ENCODE results near the gene ATAD3B. TPM values are rescaled to one million over a fixed set of nuclear protein-coding genes. Genes with fewer than 3 reads are reported as not detected.

ATAD3B gene
- total RNA-seq, 1 experiment from 2014 or later: 13.9 TPM

DNA sequence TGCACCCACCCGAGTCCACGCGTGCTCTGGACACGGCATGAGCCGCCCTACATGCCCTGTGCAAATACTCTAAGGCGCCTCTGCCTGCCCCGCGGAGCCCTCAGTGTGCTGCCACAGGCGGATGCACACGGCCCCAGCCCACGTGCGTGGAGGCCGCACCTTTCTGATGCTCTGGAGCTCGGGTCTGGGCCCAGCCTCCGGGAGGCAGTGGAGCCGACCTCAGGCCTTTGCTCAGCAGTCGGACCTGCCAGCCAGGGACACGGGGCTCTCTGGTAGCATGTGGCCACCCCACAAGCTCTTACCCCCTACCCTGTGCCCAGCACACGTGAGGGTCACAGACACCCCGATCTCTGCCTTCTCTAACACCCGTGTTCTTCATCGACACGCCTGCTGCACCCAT, 66.8 kb downstream of the ATAD3B start:
- Histone ChIP-seq H3K4me3 (ENCODE audit: low read length) (no peak overlapping the region), H3K27me3 (ENCODE audit: low read length) (no peaks in the 10 kb centered on the region), H3K9me3 (ENCODE audit: low read length) (no peaks in the 10 kb centered on the region), H3K9ac (ENCODE audit: low read length) (no peak overlapping the region), H3K4me1 (ENCODE audit: low read length) (no peaks in the 10 kb centered on the region), H3K79me2 (ENCODE audit: low read length) (no peaks in the 10 kb centered on the region), H2AFZ (ENCODE audit: low read length) (no peak overlapping the region), H3K36me3 (ENCODE audit: insufficient read depth, low read length) (no peaks in the 10 kb centered on the region), H3K9me2 (replicated peaks; ENCODE audit: insufficient read depth, low read length) (no peaks in the 10 kb centered on the region), H3K4me2 (ENCODE audit: low read depth, low read length, poor library complexity, severe bottlenecking) (no peak overlapping the region), H4K20me1 (ENCODE audit: insufficient read depth, low read depth, low read length) (no peaks in the 10 kb centered on the region), H3K27ac (ENCODE audit: low read length) (no peak overlapping the region)
- no peak for DNase-seq

DNA sequence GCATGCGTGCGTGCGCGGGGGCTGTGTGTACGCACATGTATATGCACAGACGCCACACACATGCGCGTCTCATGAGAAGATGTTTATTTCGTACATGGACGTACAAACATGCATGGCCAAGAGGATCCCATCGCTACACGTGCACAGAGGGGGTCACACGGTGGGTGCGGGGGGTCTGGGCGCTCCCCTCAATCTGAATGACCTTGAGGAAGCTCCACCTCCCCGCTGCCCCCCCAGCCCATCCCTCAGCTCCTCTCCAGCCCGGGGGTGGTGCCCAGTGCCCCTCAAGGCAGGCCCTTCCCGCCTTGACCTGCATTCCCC, 67.4 kb downstream of the ATAD3B start:
- Histone ChIP-seq H2AFZ (ENCODE audit: low read length) (no peak overlapping the region), H3K36me3 (ENCODE audit: insufficient read depth, low read length) (no peaks in the 10 kb centered on the region), H3K9me2 (replicated peaks; ENCODE audit: insufficient read depth, low read length) (no peaks in the 10 kb centered on the region), H3K9ac (ENCODE audit: low read length) (no peak overlapping the region), H3K4me3 (ENCODE audit: low read length) (no peak overlapping the region), H3K4me1 (ENCODE audit: low read length) (no peaks in the 10 kb centered on the region), H3K27me3 (ENCODE audit: low read length) (no peaks in the 10 kb centered on the region), H3K9me3 (ENCODE audit: low read length) (no peaks in the 10 kb centered on the region), H4K20me1 (ENCODE audit: insufficient read depth, low read depth, low read length) (no peaks in the 10 kb centered on the region), H3K79me2 (ENCODE audit: low read length) (no peaks in the 10 kb centered on the region), H3K27ac (ENCODE audit: low read length) (no peak overlapping the region), H3K4me2 (ENCODE audit: low read depth, low read length, poor library complexity, severe bottlenecking) (no peak overlapping the region)
- no peak for DNase-seq

DNA sequence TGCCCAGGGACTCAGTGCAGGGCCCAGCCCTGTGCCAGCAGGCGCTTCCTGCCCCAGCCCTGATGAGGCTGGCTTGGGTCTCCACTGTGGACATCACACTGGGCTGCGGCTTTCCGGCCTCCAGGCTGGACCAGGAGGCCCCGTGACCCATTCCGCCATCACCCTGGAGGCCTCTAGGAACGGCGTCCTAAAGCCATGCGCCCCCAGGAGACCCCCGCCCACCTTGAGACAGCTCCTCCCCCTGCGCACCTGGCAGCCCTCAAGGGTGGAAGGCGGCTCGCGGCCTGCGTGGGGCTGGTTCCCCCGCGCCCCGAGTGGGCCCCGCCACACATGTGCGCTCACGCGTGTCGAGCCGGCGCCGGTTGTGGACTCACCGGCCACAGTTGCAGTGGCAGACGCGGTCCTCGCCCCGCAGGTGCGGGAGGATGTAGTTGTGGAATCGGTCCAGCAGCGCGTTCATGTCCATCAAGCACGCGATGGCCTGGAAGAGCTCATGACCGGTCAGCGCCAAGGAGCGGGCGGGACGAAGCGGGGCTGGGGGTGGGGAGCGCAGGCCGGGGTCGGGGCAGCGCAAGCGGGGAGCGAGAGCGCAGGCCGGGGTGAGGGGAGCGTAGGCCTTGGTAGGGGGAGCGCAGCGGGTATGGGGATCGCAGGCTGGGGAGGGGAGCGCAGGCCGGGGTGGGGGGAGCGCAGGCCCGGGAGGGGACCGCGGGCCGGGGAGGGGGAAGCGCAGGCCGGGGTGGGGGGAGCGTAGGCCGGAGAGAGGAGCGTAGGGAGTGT, 67.9 kb downstream of the ATAD3B start:
- no peaks in the 10 kb centered on the region for H3K4me1 ChIP-seq (ENCODE audit: low read length)
- no peak for DNase-seq
- no peak overlapping the region for H3K9ac ChIP-seq (ENCODE audit: low read length)
- no peaks in the 10 kb centered on the region for H3K9me2 ChIP-seq (replicated peaks; ENCODE audit: insufficient read depth, low read length)
- no peak overlapping the region for H3K4me3 ChIP-seq (ENCODE audit: low read length)
- H4K20me1 ChIP-seq (ENCODE audit: insufficient read depth, low read depth, low read length): no peaks in the 10 kb centered on the region
- H3K9me3 ChIP-seq (ENCODE audit: low read length): no peaks in the 10 kb centered on the region
- H3K4me2 ChIP-seq (ENCODE audit: low read depth, low read length, poor library complexity, severe bottlenecking): no peak overlapping the region
- H3K27ac ChIP-seq (ENCODE audit: low read length): no peak overlapping the region
- no peaks in the 10 kb centered on the region for H3K27me3 ChIP-seq (ENCODE audit: low read length)
- no peak overlapping the region for H2AFZ ChIP-seq (ENCODE audit: low read length)
- H3K36me3 ChIP-seq (ENCODE audit: insufficient read depth, low read length): no peaks in the 10 kb centered on the region
- H3K79me2 ChIP-seq (ENCODE audit: low read length): no peaks in the 10 kb centered on the region

DNA sequence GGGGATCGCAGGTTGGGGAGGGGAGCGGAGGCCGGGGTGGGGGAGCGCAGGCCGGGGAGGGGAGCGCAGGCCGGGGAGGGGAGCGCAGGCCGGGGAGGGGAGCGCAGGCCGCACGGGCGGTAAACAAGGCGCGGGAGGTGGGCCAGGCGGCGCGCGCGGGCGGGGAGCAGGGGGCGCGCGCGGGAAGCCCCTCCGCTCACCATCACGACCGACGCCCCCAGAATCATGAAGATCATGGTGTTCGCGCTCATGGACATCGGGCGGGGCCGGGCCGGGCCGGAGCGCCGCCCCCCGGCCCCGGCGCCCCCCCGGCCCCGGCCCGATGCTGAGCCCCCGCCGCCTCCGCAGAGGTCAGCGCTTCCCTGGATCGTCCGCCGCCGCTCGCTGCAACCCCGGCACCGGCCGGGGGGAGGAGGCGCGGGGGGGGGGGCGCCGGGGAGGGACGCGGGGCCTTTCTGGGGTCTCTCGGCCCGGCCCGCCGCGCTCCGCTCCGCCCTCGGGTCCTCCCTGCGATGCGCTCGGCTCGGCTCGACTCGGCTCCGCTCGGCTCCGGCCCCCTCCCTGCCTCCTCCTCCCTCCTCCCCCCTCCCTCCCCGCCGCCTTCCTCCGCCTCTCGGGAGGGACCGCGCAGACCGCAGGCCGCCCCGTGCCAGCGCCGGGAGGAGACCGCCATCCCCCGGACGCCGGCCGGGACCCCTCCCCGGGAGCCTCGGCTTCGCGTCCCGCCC, 68.7 kb downstream of the ATAD3B start, which contains the start of gene TMEM240:
Gene TMEM240 (minus strand): TSS at position 535 of the 728 bp plus-strand sequence. CDS start 278 bp downstream, at position 257.
- Histone ChIP-seq H3K27ac (ENCODE audit: low read length) (no peak within 1 kb of the TSS), H3K4me1 (ENCODE audit: low read length) (no peaks in the 10 kb centered on the region), H3K9ac (ENCODE audit: low read length) (no peak within 1 kb of the TSS), H3K36me3 (ENCODE audit: insufficient read depth, low read length) (no peaks in the 10 kb centered on the region), H3K27me3 (ENCODE audit: low read length) (no peaks in the 10 kb centered on the region), H3K4me2 (ENCODE audit: low read depth, low read length, poor library complexity, severe bottlenecking) (no peak within 1 kb of the TSS), H2AFZ (ENCODE audit: low read length) (no peak within 1 kb of the TSS), H3K9me2 (replicated peaks; ENCODE audit: insufficient read depth, low read length) (no peaks in the 10 kb centered on the region), H3K4me3 (ENCODE audit: low read length) (no peak within 1 kb of the TSS), H4K20me1 (ENCODE audit: insufficient read depth, low read depth, low read length) (no peaks in the 10 kb centered on the region), H3K79me2 (ENCODE audit: low read length) (no peaks in the 10 kb centered on the region), H3K9me3 (ENCODE audit: low read length) (no peaks in the 10 kb centered on the region)
- DNase-seq: no peak

DNA sequence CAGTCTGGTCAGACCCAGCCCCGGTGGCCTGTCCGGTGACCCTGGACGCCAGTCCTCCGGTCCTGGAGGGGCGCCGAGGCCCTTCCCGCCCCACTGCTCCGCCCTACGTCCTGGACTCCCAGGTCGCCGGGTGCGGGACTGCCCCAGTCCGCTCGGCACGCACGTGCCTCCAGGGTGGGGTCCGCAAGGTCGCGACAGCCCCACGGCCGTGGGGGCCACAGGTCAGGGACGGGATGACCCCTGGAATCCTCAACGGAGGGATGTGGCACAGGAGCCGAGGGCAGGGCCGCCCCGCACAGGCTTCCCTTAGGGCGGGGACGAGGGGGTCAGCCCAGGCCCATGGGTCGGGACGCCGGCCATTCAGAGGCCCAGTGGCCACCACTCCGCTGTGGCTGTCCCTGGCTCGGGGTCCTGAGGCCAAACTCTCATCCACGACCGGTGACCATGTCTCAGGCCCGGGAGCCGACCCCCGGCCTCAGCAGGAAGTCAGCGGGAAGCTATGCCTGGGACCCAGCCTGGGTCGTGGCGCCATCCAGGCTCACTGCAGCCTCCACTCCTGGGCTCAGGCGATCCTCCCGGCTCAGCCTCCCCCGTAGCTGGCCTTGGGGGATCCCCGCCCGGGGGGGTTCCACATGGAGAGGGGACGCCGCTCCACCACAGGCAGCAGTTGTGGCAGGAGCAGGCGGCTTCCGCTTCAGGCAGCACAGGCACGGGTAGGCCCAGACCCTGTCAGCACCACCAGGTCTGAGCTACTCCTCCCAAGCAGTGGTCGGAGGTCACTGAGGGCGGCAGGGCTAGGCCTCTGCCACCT, 69.5 kb downstream of the ATAD3B start:
- Histone ChIP-seq H3K27ac (ENCODE audit: low read length) (no peak overlapping the region), H3K27me3 (ENCODE audit: low read length) (no peaks in the 10 kb centered on the region), H3K79me2 (ENCODE audit: low read length) (no peaks in the 10 kb centered on the region), H3K9ac (ENCODE audit: low read length) (no peak overlapping the region), H4K20me1 (ENCODE audit: insufficient read depth, low read depth, low read length) (no peaks in the 10 kb centered on the region), H3K4me1 (ENCODE audit: low read length) (no peaks in the 10 kb centered on the region), H2AFZ (ENCODE audit: low read length) (no peak overlapping the region), H3K4me3 (ENCODE audit: low read length) (no peak overlapping the region), H3K9me3 (ENCODE audit: low read length) (no peaks in the 10 kb centered on the region), H3K4me2 (ENCODE audit: low read depth, low read length, poor library complexity, severe bottlenecking) (no peak overlapping the region), H3K9me2 (replicated peaks; ENCODE audit: insufficient read depth, low read length) (no peaks in the 10 kb centered on the region), H3K36me3 (ENCODE audit: insufficient read depth, low read length) (no peaks in the 10 kb centered on the region)
- no peak for DNase-seq

DNA sequence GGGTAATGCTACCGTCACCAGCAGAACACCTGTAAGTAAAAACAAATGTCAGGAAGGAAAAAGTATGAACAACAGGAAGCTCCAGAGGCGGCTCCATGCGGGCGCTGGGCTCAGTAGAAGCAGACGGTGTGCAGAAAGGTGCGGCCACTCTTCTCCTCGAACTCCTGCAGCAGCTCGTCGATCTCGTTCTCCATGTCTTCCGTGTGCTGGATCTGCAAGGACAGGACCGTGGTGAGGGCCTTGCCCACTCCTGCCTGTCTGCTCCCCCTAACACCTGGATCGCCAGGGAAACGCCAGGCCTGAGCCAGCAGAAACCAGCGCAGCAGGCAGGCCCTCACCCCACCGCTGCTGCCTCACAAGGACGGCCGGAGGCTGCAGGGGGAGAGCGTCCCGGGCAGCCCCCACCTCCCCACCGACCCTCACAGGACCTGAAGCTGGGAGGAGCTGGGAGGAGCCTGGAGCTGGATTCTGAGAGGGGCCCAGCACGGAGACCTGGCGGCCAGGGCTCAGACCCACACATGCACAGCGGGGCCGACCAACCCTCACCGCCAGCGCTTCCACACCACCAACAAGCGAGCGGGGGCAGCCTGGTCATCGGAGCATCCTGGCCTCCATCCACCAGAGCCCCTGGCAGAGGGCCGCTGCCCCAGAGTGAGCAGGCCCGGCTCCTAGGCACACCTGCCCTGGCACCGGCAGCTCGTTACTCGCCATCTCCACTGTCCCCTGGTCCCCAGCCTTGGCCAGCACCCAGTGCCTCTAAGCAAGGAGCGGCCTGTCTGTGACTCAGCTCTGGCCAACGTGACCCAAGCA, 70.6 kb downstream of the ATAD3B start:
- no peak overlapping the region for H2AFZ ChIP-seq (ENCODE audit: low read length)
- no peaks in the 10 kb centered on the region for H3K27me3 ChIP-seq (ENCODE audit: low read length)
- no peak overlapping the region for H3K9ac ChIP-seq (ENCODE audit: low read length)
- no peaks in the 10 kb centered on the region for H3K79me2 ChIP-seq (ENCODE audit: low read length)
- no peak overlapping the region for H3K27ac ChIP-seq (ENCODE audit: low read length)
- no peak for DNase-seq
- H3K4me1 ChIP-seq (ENCODE audit: low read length): no peaks in the 10 kb centered on the region
- H3K36me3 ChIP-seq (ENCODE audit: insufficient read depth, low read length): no peaks in the 10 kb centered on the region
- no peak overlapping the region for H3K4me3 ChIP-seq (ENCODE audit: low read length)
- no peaks in the 10 kb centered on the region for H3K9me2 ChIP-seq (replicated peaks; ENCODE audit: insufficient read depth, low read length)
- H3K4me2 ChIP-seq (ENCODE audit: low read depth, low read length, poor library complexity, severe bottlenecking): no peak overlapping the region
- H4K20me1 ChIP-seq (ENCODE audit: insufficient read depth, low read depth, low read length): no peaks in the 10 kb centered on the region
- no peaks in the 10 kb centered on the region for H3K9me3 ChIP-seq (ENCODE audit: low read length)

DNA sequence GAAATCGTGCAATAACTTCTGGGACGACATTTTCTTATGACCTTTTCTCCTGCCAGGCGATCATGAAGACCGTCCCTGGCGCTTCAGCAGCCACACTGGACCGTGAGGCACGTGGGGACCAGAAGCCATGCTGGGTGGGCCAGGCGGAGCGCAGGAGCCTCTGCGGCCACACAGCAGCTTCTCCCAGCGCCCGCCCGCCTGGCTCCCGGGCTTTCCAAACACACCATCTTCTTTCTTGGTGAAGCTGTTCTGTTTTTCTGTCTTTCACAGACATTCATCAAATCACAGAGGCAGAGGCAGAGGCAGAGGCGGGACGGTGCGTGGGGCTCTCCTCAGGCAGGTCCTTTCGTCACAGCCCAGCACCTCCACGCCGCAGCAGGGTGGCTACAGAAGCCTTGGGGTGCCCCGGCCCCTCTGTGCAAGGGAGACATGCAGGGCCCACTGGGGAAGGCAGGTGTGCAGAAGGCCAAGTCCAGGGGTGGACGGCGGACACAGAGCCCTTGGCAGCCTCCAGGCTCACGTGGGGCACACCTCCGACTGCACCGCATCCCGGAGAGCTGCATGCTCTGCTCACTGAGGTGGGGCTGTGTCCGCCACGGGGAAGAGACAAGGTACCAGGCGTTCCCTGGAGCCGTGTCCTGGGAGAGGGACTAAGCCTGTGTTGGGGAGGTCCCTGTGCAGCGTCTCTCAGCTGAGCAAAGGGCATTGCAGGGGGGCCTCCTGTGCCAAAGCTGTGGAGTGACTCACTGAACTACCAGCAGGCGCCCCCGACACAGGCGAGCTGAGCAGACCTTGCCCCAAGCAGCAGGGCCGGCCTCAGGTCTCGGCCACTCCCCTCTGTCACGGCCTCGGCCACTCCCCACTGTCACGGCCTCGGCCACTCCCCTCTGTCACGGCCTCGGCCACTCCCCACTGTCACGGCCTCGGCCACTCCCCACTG, 71.5 kb downstream of the ATAD3B start:
- no peak overlapping the region for H2AFZ ChIP-seq (ENCODE audit: low read length)
- no peaks in the 10 kb centered on the region for H3K9me2 ChIP-seq (replicated peaks; ENCODE audit: insufficient read depth, low read length)
- no peak overlapping the region for H3K4me3 ChIP-seq (ENCODE audit: low read length)
- H4K20me1 ChIP-seq (ENCODE audit: insufficient read depth, low read depth, low read length): no peaks in the 10 kb centered on the region
- no peaks in the 10 kb centered on the region for H3K36me3 ChIP-seq (ENCODE audit: insufficient read depth, low read length)
- no peaks in the 10 kb centered on the region for H3K4me1 ChIP-seq (ENCODE audit: low read length)
- no peak overlapping the region for H3K4me2 ChIP-seq (ENCODE audit: low read depth, low read length, poor library complexity, severe bottlenecking)
- no peak overlapping the region for H3K9ac ChIP-seq (ENCODE audit: low read length)
- no peaks in the 10 kb centered on the region for H3K27me3 ChIP-seq (ENCODE audit: low read length)
- no peaks in the 10 kb centered on the region for H3K9me3 ChIP-seq (ENCODE audit: low read length)
- no peak for DNase-seq
- no peaks in the 10 kb centered on the region for H3K79me2 ChIP-seq (ENCODE audit: low read length)
- no peak overlapping the region for H3K27ac ChIP-seq (ENCODE audit: low read length)
